Hepatocyte (in vitro differentiated cells): ENCODE measurements around the gene UBAP1. TPM values are rescaled to one million over a fixed set of nuclear protein-coding genes. Genes with fewer than 3 reads are reported as not detected.

Source experiments
- DNase-seq: peaks from one replicate; pipeline ENCODE4 v3.0.0-alpha.2; 2016; ENCODE audit warnings: low spot score
- H2AFZ ChIP-seq: fragments of 200-600 bp; sonication (generic); 2 replicates; pipeline ENCODE4 v1.6.0; 2016; ENCODE audit warnings: antibody characterized with exemption, mild to moderate bottlenecking
- H3K27ac ChIP-seq: fragments of 200-600 bp; sonication (generic); 2 replicates; pipeline ENCODE4 v1.5.1; 2016; ENCODE audit warnings: mild to moderate bottlenecking
- H3K27me3 ChIP-seq: fragments of 200-600 bp; sonication (generic); 2 replicates; pipeline ENCODE4 v1.6.1; 2016
- H3K36me3 ChIP-seq: fragments of 200-600 bp; sonication (generic); replicated peaks from 2 replicates; pipeline ENCODE4 v1.5.1; 2016; ENCODE audit warnings: low read depth; ENCODE audit not compliant: insufficient read depth
- H3K4me1 ChIP-seq: fragments of 200-600 bp; sonication (generic); 2 replicates; pipeline ENCODE4 v1.5.1; 2016; ENCODE audit warnings: mild to moderate bottlenecking, moderate library complexity; ENCODE audit not compliant: insufficient read depth
- H3K4me2 ChIP-seq: fragments of 200-600 bp; sonication (generic); 2 replicates; pipeline ENCODE4 v1.6.0; 2016
- H3K4me3 ChIP-seq: fragments of 200-600 bp; sonication (generic); 2 replicates; pipeline ENCODE4 v1.5.1; 2016; ENCODE audit warnings: mild to moderate bottlenecking
- H3K79me2 ChIP-seq: fragments of 200-600 bp; sonication (generic); 2 replicates; pipeline ENCODE4 v1.6.0; 2017; ENCODE audit warnings: mild to moderate bottlenecking
- H3K9me2 ChIP-seq: fragments of 200-600 bp; sonication (generic); replicated peaks from 2 replicates; pipeline ENCODE4 v1.6.0; 2017; ENCODE audit warnings: mild to moderate bottlenecking; ENCODE audit not compliant: insufficient read depth
- H3K9me3 ChIP-seq: fragments of 200-600 bp; sonication (generic); 2 replicates; pipeline ENCODE4 v1.5.1; 2016; ENCODE audit warnings: low read depth, mild to moderate bottlenecking
- H4K20me1 ChIP-seq: fragments of 200-600 bp; sonication (generic); 2 replicates; pipeline ENCODE4 v1.6.0; 2016; ENCODE audit warnings: mild to moderate bottlenecking; ENCODE audit not compliant: insufficient read depth, poor library complexity, severe bottlenecking
- CTCF ChIP-seq: fragments of 200-600 bp; sonication (generic); IDR thresholded peaks from 2 replicates; pipeline ENCODE4 v1.5.1; 2016; ENCODE audit warnings: antibody characterized with exemption, mild to moderate bottlenecking; ENCODE audit not compliant: poor library complexity
- EZH2 ChIP-seq: fragments of 200-600 bp; sonication (generic); IDR thresholded peaks from 2 replicates; pipeline ENCODE4 v1.6.1; 2016; ENCODE audit warnings: antibody characterized with exemption, mild to moderate bottlenecking, borderline replicate concordance
- EZH2phosphoT487 ChIP-seq: fragments of 200-600 bp; sonication (generic); IDR thresholded peaks from one replicate; pipeline ENCODE4 v1.6.1; 2018; ENCODE audit warnings: antibody characterized with exemption, mild to moderate bottlenecking, low read depth, moderate library complexity; ENCODE audit not compliant: unreplicated experiment, severe bottlenecking
- WGBS: methylation state at CpG from one replicate; pipeline ENCODE4 v1.1.6; 2016; ENCODE audit warnings: low lambda C conversion rate; ENCODE audit errors: missing lambda C conversion rate; 5-methylcytosine and 5-hydroxymethylcytosine counted together
- polyA plus RNA-seq: library from polyadenylated mRNA; unstranded; fragments of >200 nt; fragmentation: Nextera tagmentation; extraction: Ambion mirVana; gene quantifications from 2 replicates; pipeline ENCODE4 v1.2.1, GENCODE V29; 2016
- total RNA-seq: library from RNA; depleted of rRNA; stranded (reverse); fragments of >200 nt; gene quantifications from 2 replicates; pipeline ENCODE4 v1.2.3, GENCODE V29; 2014

Gene UBAP1
- total and polyA plus RNA-seq, 2 experiments from 2014 or later: 38.0 to 49.7 TPM

GRCh38 chr9:34157318-34157717 lies 21.5 kb upstream of the UBAP1 start:
- Histone ChIP-seq H3K36me3 (no peaks in the 10 kb centered on the region), H3K9me2 (no peaks in the 10 kb centered on the region), H4K20me1 (no peaks in the 10 kb centered on the region), H3K79me2 (no peaks in the 10 kb centered on the region), H3K27me3 (no peaks in the 10 kb centered on the region), H3K4me1 (peaks cover 13% of the 10 kb centered on the region), H3K4me3 (no peak overlapping the region), H3K4me2 (no peak overlapping the region), H2AFZ (no peak overlapping the region), H3K27ac (peak overlapping the region; percentile 86), H3K9me3 (no peaks in the 10 kb centered on the region)
- no peak for TF ChIP-seq EZH2phosphoT487
- no peak for TF ChIP-seq EZH2
- TF ChIP-seq CTCF: no peak
- DNase-seq: no peak

- Histone ChIP-seq H3K9me3 (no peaks in the 10 kb centered on the region), H3K36me3 (no peaks in the 10 kb centered on the region), H3K27ac (peak overlapping the region; percentile 86), H3K27me3 (no peaks in the 10 kb centered on the region), H3K4me2 (peak overlapping the region; percentile 16), H4K20me1 (no peaks in the 10 kb centered on the region), H3K9me2 (no peaks in the 10 kb centered on the region), H3K4me1 (peaks cover 13% of the 10 kb centered on the region), H3K4me3 (no peak overlapping the region), H2AFZ (no peak overlapping the region), H3K79me2 (no peaks in the 10 kb centered on the region)
- TF ChIP-seq CTCF: no peak
- no peak for TF ChIP-seq EZH2phosphoT487
- TF ChIP-seq EZH2: no peak
- no peak for DNase-seq
- 94% methylated on average over 2 of the region's 2 CpGs for WGBS
These were observed 20.9 kb upstream of the UBAP1 start for GRCh38 chr9:34157898-34158297.

- no peak overlapping the region for H2AFZ ChIP-seq
- peaks cover 13% of the 10 kb centered on the region for H3K4me1 ChIP-seq
- no peaks in the 10 kb centered on the region for H3K27me3 ChIP-seq
- DNase-seq: peak; percentile 79
- no peaks in the 10 kb centered on the region for H4K20me1 ChIP-seq
- no peaks in the 10 kb centered on the region for H3K79me2 ChIP-seq
- peak overlapping the region; percentile 86 for H3K27ac ChIP-seq
- no peaks in the 10 kb centered on the region for H3K9me2 ChIP-seq
- H3K9me3 ChIP-seq: no peaks in the 10 kb centered on the region
- peak overlapping the region; percentile 16 for H3K4me2 ChIP-seq
- WGBS: 65% methylated on average over 6 of the region's 6 CpGs
- no peak overlapping the region for H3K4me3 ChIP-seq
- TF ChIP-seq CTCF (no peak), EZH2 (no peak), EZH2phosphoT487 (no peak)
- H3K36me3 ChIP-seq: no peaks in the 10 kb centered on the region
These were observed 20.4 kb upstream of the UBAP1 start for GRCh38 chr9:34158362-34158869.

GRCh38 chr9:34163434-34163833 lies 15.4 kb upstream of the UBAP1 start:
- Histone ChIP-seq H3K4me2 (no peak overlapping the region), H3K27ac (no peak overlapping the region), H4K20me1 (no peaks in the 10 kb centered on the region)

More at GRCh38 chr9:34163434-34163833, 15.4 kb upstream of the UBAP1 start:
- no peak for DNase-seq
- H2AFZ ChIP-seq: no peak overlapping the region
- no peaks in the 10 kb centered on the region for H3K9me2 ChIP-seq
- 94% methylated on average over 3 of the region's 3 CpGs for WGBS
- no peaks in the 10 kb centered on the region for H3K27me3 ChIP-seq
- no peaks in the 10 kb centered on the region for H3K36me3 ChIP-seq
- H3K79me2 ChIP-seq: no peaks in the 10 kb centered on the region
- H3K4me1 ChIP-seq: peaks cover 6% of the 10 kb centered on the region
- H3K4me3 ChIP-seq: no peak overlapping the region
- TF ChIP-seq CTCF (no peak), EZH2phosphoT487 (no peak), EZH2 (no peak)
- H3K9me3 ChIP-seq: no peaks in the 10 kb centered on the region
